Central memory CD8-positive, alpha-beta T cell (primary cell): ENCODE measurements around the gene EML2.
"Not testable (repeated sequence)": the region's sequence is repeated elsewhere in the genome, so short reads cannot be mapped to it uniquely, and the experiment has no call there.

Experiments
- ATAC-seq: fragments of 150-1000 bp; cut with Tn5 transposase; replicated peaks from 2 replicates; pipeline ENCODE4 v1.10.0; 2022; ENCODE audit warnings: mild to moderate bottlenecking, moderate FRiP score, moderate number of reproducible peaks; ENCODE audit not compliant: poor library complexity, severe bottlenecking; ENCODE audit errors: extremely low read depth
- DNase-seq, 2 donors: peaks; one replicate each; pipeline ENCODE4 v3.0.0; 2021; ENCODE audit warnings: low spot score in 2 of 2
- H3K27ac Mint-ChIP-seq: one replicate; pipeline ENCODE4 v1.8.0; 2022; ENCODE audit warnings: low read depth, mild to moderate bottlenecking, moderate library complexity, mixed read lengths
- H3K27me3 Mint-ChIP-seq: one replicate; pipeline ENCODE4 v1.8.0; 2022; ENCODE audit warnings: mixed read lengths
- H3K36me3 Mint-ChIP-seq: one replicate; pipeline ENCODE4 v1.8.0; 2022; ENCODE audit warnings: mild to moderate bottlenecking, moderate library complexity, mixed read lengths; ENCODE audit not compliant: insufficient read depth
- H3K4me1 Mint-ChIP-seq: one replicate; pipeline ENCODE4 v1.8.0; 2022; ENCODE audit warnings: mixed read lengths
- H3K4me3 Mint-ChIP-seq: one replicate; pipeline ENCODE4 v1.8.0; 2022; ENCODE audit warnings: mild to moderate bottlenecking, moderate library complexity, mixed read lengths
- H3K9me3 Mint-ChIP-seq: one replicate; pipeline ENCODE4 v1.8.0; 2022; ENCODE audit warnings: mixed read lengths

The EML2 gene, protein sequence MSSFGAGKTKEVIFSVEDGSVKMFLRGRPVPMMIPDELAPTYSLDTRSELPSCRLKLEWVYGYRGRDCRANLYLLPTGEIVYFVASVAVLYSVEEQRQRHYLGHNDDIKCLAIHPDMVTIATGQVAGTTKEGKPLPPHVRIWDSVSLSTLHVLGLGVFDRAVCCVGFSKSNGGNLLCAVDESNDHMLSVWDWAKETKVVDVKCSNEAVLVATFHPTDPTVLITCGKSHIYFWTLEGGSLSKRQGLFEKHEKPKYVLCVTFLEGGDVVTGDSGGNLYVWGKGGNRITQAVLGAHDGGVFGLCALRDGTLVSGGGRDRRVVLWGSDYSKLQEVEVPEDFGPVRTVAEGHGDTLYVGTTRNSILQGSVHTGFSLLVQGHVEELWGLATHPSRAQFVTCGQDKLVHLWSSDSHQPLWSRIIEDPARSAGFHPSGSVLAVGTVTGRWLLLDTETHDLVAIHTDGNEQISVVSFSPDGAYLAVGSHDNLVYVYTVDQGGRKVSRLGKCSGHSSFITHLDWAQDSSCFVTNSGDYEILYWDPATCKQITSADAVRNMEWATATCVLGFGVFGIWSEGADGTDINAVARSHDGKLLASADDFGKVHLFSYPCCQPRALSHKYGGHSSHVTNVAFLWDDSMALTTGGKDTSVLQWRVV

GRCh38 chr19:45638930-45639729 is at the start of gene EML2:
Gene EML2 (minus strand): TSS chr19:45639397. CDS start chr19:45639376, 21 bp downstream.
- Mint-ChIP-seq H3K27ac (peak within 1 kb of the TSS; percentile 97), H3K27me3 (no peaks in the 10 kb centered on the region), H3K9me3 (peaks cover 6% of the 10 kb centered on the region), H3K4me3 (peak within 1 kb of the TSS; percentile 95), H3K4me1 (peaks cover 43% of the 10 kb centered on the region), H3K36me3 (peaks cover 15% of the 10 kb centered on the region)
- ATAC-seq (no peak), DNase-seq (no peak)

GRCh38 chr19:45687599-45687998 is 48.4 kb upstream of the EML2 start:
- ATAC-seq: no peak
- Mint-ChIP-seq H3K36me3 (peaks cover 33% of the 10 kb centered on the region), H3K27ac (no peak overlapping the region), H3K4me3 (no peak overlapping the region), H3K27me3 (no peaks in the 10 kb centered on the region), H3K4me1 (peaks cover 19% of the 10 kb centered on the region), H3K9me3 (no peaks in the 10 kb centered on the region)
- no peak for DNase-seq

- H3K4me3 Mint-ChIP-seq, H3K9me3 Mint-ChIP-seq, DNase-seq, ATAC-seq, H3K27ac Mint-ChIP-seq, H3K27me3 Mint-ChIP-seq: not testable (repeated sequence)
- Mint-ChIP-seq H3K4me1 (peaks cover 16% of the 10 kb centered on the region), H3K36me3 (peaks cover 22% of the 10 kb centered on the region)
Measured at GRCh38 chr19:45685045-45685444, 45.8 kb upstream of the EML2 start.

DNA sequence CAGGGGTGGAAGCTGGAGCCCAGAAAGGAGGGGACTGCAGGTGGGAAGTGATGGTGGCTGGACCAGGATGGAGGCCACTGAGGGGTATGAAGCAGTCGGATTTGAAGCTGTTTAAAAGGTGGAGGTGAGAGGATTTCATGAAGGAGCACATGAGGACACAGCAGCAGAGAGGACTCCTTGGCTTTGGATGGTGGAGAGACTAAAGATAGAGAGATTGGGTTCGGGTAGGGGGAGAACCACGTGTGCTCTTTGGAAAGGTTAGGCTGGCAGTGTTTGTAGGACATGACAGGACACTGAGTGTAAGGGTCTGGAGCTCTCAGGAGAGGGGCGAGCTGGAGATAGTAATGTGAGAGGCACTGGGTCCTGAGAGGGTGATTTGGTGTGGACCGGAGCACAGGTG is 43.7 kb upstream of the EML2 start:
- no peak for DNase-seq
- no peaks in the 10 kb centered on the region for H3K9me3 Mint-ChIP-seq
- no peak overlapping the region for H3K4me3 Mint-ChIP-seq
- peaks cover 17% of the 10 kb centered on the region for H3K36me3 Mint-ChIP-seq
- no peak overlapping the region for H3K27ac Mint-ChIP-seq
- peaks cover 11% of the 10 kb centered on the region for H3K4me1 Mint-ChIP-seq
- H3K27me3 Mint-ChIP-seq: no peaks in the 10 kb centered on the region
- no peak for ATAC-seq

GRCh38 chr19:45682117-45682516 is 42.9 kb upstream of the EML2 start:
- peaks cover 17% of the 10 kb centered on the region for H3K4me1 Mint-ChIP-seq
- no peak for DNase-seq
- H3K36me3 Mint-ChIP-seq: peaks cover 14% of the 10 kb centered on the region
- ATAC-seq: no peak
- H3K27ac Mint-ChIP-seq: no peak overlapping the region
- no peaks in the 10 kb centered on the region for H3K27me3 Mint-ChIP-seq
- H3K9me3 Mint-ChIP-seq: no peaks in the 10 kb centered on the region
- H3K4me3 Mint-ChIP-seq: no peak overlapping the region

- H3K36me3 Mint-ChIP-seq: peaks cover 9% of the 10 kb centered on the region
- peak overlapping the region; percentile 41 for H3K27ac Mint-ChIP-seq
- peaks cover 20% of the 10 kb centered on the region for H3K4me1 Mint-ChIP-seq
- H3K9me3 Mint-ChIP-seq: no peaks in the 10 kb centered on the region
- ATAC-seq (peak; percentile 87), DNase-seq (peak; percentile 84 to 91)
- no peaks in the 10 kb centered on the region for H3K27me3 Mint-ChIP-seq
- peak overlapping the region; percentile 72 for H3K4me3 Mint-ChIP-seq
Measured at GRCh38 chr19:45681391-45682015, 42.3 kb upstream of the EML2 start.

GRCh38 chr19:45677351-45678230 is 38.4 kb upstream of the EML2 start:
- peak; percentile 41 to 54 for DNase-seq
- H3K4me3 Mint-ChIP-seq: peak overlapping the region; percentile 75
- H3K4me1 Mint-ChIP-seq: peaks cover 22% of the 10 kb centered on the region
- H3K9me3 Mint-ChIP-seq: no peaks in the 10 kb centered on the region
- peaks cover 5% of the 10 kb centered on the region for H3K36me3 Mint-ChIP-seq
- H3K27ac Mint-ChIP-seq: no peak overlapping the region
- ATAC-seq: peak; percentile 44
- H3K27me3 Mint-ChIP-seq: no peaks in the 10 kb centered on the region

DNA sequence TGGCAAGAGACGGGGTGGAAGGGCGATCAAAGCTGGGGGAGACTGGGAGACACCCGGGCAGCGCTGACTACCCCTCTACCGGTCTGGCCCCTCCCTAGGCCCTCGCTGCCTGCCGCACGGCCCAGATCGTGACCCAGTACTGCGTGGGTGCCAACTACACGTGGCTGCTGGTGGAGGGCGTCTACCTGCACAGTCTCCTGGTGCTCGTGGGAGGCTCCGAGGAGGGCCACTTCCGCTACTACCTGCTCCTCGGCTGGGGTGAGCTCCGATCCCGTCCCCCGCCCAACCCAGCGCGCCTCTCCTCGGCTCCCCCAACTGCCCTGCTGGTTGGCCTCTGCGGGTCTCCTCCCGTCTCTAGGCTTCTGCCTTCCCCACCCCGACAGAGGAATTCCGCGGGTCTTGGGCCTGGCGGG is 37.7 kb upstream of the EML2 start:
- H3K4me1 Mint-ChIP-seq: peaks cover 18% of the 10 kb centered on the region
- H3K4me3 Mint-ChIP-seq: peak overlapping the region; percentile 75
- H3K9me3 Mint-ChIP-seq: no peaks in the 10 kb centered on the region
- no peak overlapping the region for H3K27ac Mint-ChIP-seq
- peak; percentile 38 for ATAC-seq
- H3K36me3 Mint-ChIP-seq: peaks cover 5% of the 10 kb centered on the region
- peak in 1 of 2 donors; percentile 23 for DNase-seq
- no peaks in the 10 kb centered on the region for H3K27me3 Mint-ChIP-seq

DNA sequence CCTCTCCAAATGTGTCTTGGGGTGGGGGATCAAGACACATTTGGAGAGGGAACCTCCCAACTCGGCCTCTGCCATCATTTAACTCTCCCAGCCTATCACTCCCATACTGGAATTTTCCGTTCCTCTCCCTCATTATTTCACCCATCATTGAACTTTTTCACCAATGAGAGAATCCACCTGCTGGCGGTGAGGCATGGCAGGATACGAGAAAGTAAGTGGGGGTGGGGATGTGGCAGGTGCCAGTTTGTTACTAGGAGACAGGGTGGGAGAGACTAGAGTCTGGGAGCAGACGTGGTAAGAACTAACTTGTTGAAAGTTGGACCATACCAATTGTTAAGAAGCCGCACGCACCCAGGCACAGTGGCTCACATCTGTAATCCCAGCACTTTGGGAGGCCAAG is 35.7 kb upstream of the EML2 start:
- peaks cover 5% of the 10 kb centered on the region for H3K36me3 Mint-ChIP-seq
- H3K4me1 Mint-ChIP-seq: peaks cover 27% of the 10 kb centered on the region
- H3K27me3 Mint-ChIP-seq: no peaks in the 10 kb centered on the region
- no peaks in the 10 kb centered on the region for H3K9me3 Mint-ChIP-seq
- no peak overlapping the region for H3K27ac Mint-ChIP-seq
- no peak overlapping the region for H3K4me3 Mint-ChIP-seq
- no peak for DNase-seq
- no peak for ATAC-seq

- peak overlapping the region; percentile 54 for H3K4me3 Mint-ChIP-seq
Measured at GRCh38 chr19:45670670-45671453, 31.7 kb upstream of the EML2 start.

GRCh38 chr19:45668342-45668871 is 29.2 kb upstream of the EML2 start:
- DNase-seq (peak in 1 of 2 donors; percentile 31), ATAC-seq (peak; percentile 20)
- Mint-ChIP-seq H3K4me1 (peaks cover 40% of the 10 kb centered on the region), H3K4me3 (peak overlapping the region; percentile 89), H3K9me3 (no peaks in the 10 kb centered on the region), H3K27ac (peak overlapping the region; percentile 94), H3K27me3 (no peaks in the 10 kb centered on the region), H3K36me3 (peaks cover 4% of the 10 kb centered on the region)

More at GRCh38 chr19:45670670-45671453, 31.7 kb upstream of the EML2 start:
- Mint-ChIP-seq H3K4me1 (peaks cover 40% of the 10 kb centered on the region), H3K27ac (no peak overlapping the region), H3K36me3 (peaks cover 4% of the 10 kb centered on the region), H3K27me3 (no peaks in the 10 kb centered on the region), H3K9me3 (no peaks in the 10 kb centered on the region)
- DNase-seq: peak in 1 of 2 donors; percentile 32
- no peak for ATAC-seq
